Activated T-helper 17 cell treated with anti-CD3 and anti-CD28 coated beads, Interleukin-2, amount 50 U/mL, for 72 hours (primary cell): ENCODE data around the gene CREB3L2. TPM values are rescaled to one million over a fixed set of nuclear protein-coding genes. Genes with fewer than 3 reads are reported as not detected.
A peak's percentile ranks its signal among the peaks of the same experiment; 100 is the strongest.
"Not testable (repeated sequence)": the region's sequence is repeated elsewhere in the genome, so short reads cannot be mapped to it uniquely, and the experiment has no call there.

Experiments used
- ATAC-seq: fragments of 150-1000 bp; cut with Tn5 transposase; replicated peaks from 2 replicates; pipeline ENCODE4 v1.10.0; 2021; ENCODE audit warnings: mild to moderate bottlenecking, moderate library complexity
- H3K27ac Mint-ChIP-seq: one replicate; pipeline ENCODE4 v1.8.0; 2022; ENCODE audit warnings: mixed read lengths
- H3K27me3 Mint-ChIP-seq: one replicate; pipeline ENCODE4 v1.8.0; 2022; ENCODE audit warnings: mixed read lengths
- H3K36me3 Mint-ChIP-seq: one replicate; pipeline ENCODE4 v1.8.0; 2022; ENCODE audit warnings: low read depth, mild to moderate bottlenecking, mixed read lengths
- H3K4me1 Mint-ChIP-seq: one replicate; pipeline ENCODE4 v1.8.0; 2022; ENCODE audit warnings: mixed read lengths
- H3K4me3 Mint-ChIP-seq: one replicate; pipeline ENCODE4 v1.8.0; 2022; ENCODE audit warnings: mild to moderate bottlenecking, mixed read lengths
- H3K9me3 Mint-ChIP-seq: one replicate; pipeline ENCODE4 v1.8.0; 2022; ENCODE audit warnings: mixed read lengths
- total RNA-seq, 2 donors: library from RNA; stranded (reverse); gene quantifications; one replicate each; pipeline ENCODE4 v1.2.3, GENCODE V29; 2022

Gene CREB3L2
- total RNA-seq, 2 donors from 2014 or later: 26.0 to 38.4 TPM

DNA sequence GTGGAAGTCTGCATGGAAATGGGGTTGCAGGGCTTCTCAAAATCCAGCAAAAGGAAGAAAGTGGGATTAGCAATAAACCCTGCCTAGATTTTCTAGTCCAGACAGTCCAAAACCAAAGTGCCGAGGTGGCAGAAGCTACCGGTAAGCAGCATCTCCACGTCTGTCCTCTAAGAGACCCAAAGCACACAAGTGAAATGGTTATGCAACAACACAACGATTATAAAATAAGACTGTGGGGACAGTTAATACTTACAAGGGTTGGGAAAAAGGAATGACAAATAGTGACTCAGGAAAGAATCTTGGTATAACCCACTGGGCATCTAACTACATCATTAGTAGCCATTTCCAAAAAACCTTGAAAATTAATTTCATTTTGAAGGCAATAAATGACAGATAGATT is 24.7 kb downstream of the CREB3L2 start:
- H3K4me3 Mint-ChIP-seq: no peak overlapping the region
- no peaks in the 10 kb centered on the region for H3K27me3 Mint-ChIP-seq
- H3K27ac Mint-ChIP-seq: no peak overlapping the region
- H3K4me1 Mint-ChIP-seq: peaks cover 27% of the 10 kb centered on the region
- peaks cover 12% of the 10 kb centered on the region for H3K36me3 Mint-ChIP-seq
- ATAC-seq: no peak
- H3K9me3 Mint-ChIP-seq: no peaks in the 10 kb centered on the region

DNA sequence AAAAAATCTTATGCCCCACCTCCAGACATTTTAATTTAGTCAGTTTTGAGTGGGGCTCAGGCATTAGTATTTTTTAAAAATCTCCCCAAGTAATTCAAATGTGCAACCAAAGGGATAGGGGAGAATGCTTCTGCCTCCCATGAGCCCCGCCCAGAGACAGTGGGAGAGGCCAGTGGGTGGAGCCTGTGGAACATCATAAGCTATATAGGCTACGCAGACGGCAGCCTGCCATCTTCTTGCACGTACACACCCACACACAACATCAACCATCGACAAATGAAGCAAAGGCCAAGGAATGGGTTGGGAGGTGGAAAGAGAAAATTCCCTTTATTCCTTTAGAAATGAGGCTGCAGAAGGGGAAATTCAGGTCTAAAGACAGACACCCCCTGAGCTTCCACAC is 25.2 kb downstream of the CREB3L2 start:
- no peak for ATAC-seq
- Mint-ChIP-seq H3K4me1 (peaks cover 27% of the 10 kb centered on the region), H3K27me3 (no peaks in the 10 kb centered on the region), H3K27ac (no peak overlapping the region), H3K4me3 (no peak overlapping the region), H3K9me3 (no peaks in the 10 kb centered on the region), H3K36me3 (peaks cover 12% of the 10 kb centered on the region)

DNA sequence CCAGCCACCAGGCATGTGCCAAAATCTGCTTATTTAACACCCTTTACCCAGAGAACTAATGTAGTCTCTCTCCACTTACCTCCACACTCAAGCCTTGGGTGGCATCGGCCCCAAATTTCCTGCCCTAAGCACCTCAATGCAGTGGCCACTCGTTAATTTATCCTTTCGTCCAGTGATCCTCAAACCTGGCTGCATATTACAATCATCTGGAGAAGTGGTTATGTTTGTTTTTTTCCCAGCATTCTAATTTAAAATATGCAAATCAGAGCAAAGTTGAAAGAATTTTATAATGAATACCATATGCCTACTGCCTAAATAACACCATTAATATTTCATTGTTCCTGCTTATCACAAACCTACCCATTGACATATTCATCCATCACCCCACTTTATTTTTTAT is 25.7 kb downstream of the CREB3L2 start:
- H3K36me3 Mint-ChIP-seq: peaks cover 12% of the 10 kb centered on the region
- H3K27me3 Mint-ChIP-seq: no peaks in the 10 kb centered on the region
- ATAC-seq: no peak
- H3K4me3 Mint-ChIP-seq: no peak overlapping the region
- H3K27ac Mint-ChIP-seq: no peak overlapping the region
- no peaks in the 10 kb centered on the region for H3K9me3 Mint-ChIP-seq
- peaks cover 24% of the 10 kb centered on the region for H3K4me1 Mint-ChIP-seq

DNA sequence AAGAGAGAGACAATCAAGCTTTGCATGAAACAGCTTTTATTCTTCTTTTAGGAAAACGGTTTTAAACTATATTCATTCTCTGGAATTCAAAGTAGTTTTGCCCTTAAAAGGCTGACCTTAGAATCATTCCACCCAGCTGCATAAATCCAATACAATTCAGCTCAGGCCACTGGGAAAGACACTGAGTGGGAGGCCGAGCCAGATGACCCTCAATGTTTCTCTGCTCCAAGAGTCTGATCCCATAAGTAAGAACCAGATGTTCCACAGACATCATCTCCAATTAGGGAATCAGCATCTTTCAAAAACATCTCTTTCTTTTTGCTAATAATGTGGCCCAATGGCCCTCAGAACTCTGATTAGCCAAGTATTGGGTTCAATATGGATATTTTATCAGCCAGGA is 26.1 kb downstream of the CREB3L2 start:
- H3K9me3 Mint-ChIP-seq: no peaks in the 10 kb centered on the region
- H3K36me3 Mint-ChIP-seq: peaks cover 12% of the 10 kb centered on the region
- H3K27me3 Mint-ChIP-seq: no peaks in the 10 kb centered on the region
- H3K4me1 Mint-ChIP-seq: peaks cover 20% of the 10 kb centered on the region
- no peak for ATAC-seq
- no peak overlapping the region for H3K4me3 Mint-ChIP-seq
- H3K27ac Mint-ChIP-seq: no peak overlapping the region

DNA sequence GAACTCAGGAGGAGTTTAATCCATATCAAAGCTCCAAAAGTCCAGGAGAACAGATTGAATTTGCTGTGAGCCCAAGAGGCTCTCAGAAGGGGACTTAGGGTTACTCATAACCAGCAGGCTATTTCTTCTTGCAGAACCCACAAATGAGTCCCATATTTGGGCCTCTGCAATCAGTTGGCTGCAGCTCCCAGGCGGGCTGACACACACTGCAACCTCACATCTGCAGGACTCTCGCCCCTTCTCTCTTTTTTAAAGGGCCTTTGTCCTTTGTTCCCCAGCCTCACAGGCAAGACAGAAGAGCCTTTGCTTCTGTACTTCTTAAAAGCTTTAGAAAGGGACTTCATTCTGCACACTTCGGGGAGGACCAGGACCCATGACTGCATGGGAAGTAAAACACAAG is 26.7 kb downstream of the CREB3L2 start:
- no peaks in the 10 kb centered on the region for H3K27me3 Mint-ChIP-seq
- no peak for ATAC-seq
- H3K36me3 Mint-ChIP-seq: peaks cover 12% of the 10 kb centered on the region
- no peak overlapping the region for H3K27ac Mint-ChIP-seq
- H3K4me1 Mint-ChIP-seq: peaks cover 19% of the 10 kb centered on the region
- no peaks in the 10 kb centered on the region for H3K9me3 Mint-ChIP-seq
- H3K4me3 Mint-ChIP-seq: no peak overlapping the region

DNA sequence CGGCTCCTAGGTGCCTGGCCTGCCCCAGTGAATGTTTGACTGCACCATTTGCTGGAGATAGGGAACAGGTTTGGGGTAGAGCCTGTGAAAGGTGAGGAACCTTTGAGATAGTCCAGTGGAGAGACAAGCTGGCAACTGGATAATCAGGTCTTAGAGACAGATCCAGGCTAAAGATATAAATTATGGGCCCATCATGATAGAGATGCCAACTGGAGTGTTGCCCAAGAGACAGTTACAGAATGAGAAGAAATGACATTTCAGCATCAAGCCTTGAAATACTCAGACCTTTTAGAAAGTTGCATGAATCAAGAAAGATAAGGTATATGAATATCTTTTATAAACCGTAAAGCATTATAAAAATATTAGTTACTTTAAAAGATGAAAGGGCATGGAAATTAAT is 27.1 kb downstream of the CREB3L2 start:
- H3K4me1 Mint-ChIP-seq: peaks cover 19% of the 10 kb centered on the region
- H3K4me3 Mint-ChIP-seq: no peak overlapping the region
- H3K36me3 Mint-ChIP-seq: peaks cover 12% of the 10 kb centered on the region
- ATAC-seq: no peak
- H3K27ac Mint-ChIP-seq: peak overlapping the region; percentile 25
- H3K9me3 Mint-ChIP-seq: no peaks in the 10 kb centered on the region
- no peaks in the 10 kb centered on the region for H3K27me3 Mint-ChIP-seq

DNA sequence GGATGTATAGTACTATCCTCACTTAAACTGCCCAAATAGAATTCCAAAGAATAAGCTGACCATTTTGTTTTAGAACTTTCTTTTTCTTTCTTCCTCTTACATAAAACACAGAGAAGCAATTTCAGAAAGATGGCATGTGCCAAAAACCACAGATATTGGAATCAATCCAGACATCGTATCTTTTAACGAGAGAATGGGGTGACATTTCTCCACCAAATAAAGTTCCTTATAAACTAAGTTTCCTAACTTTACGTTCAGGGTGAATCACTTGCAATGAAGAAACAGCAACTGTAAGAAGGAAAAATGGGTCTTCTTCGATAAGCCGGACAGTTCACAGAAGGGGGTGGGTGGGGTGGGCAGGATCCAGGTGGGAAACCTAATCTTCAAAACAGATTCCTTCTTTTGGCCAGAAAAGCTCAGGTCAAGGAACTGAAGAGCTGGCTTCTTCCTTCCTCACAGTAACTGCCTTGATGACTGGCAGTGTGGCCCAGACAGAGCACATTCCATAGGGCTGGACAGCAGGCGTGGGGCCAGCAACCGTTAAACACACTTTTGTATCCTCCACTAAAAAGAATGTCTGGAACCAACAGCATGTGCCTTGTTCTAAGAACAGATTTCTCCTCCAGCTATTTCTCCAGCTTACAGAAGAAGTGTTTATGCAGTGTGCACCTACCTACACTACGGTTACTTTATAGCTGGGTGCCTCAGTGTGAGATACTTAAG is 31.5 kb downstream of the CREB3L2 start:
- peaks cover 36% of the 10 kb centered on the region for H3K4me1 Mint-ChIP-seq
- peaks cover 17% of the 10 kb centered on the region for H3K36me3 Mint-ChIP-seq
- no peaks in the 10 kb centered on the region for H3K27me3 Mint-ChIP-seq
- H3K4me3 Mint-ChIP-seq: no peak overlapping the region
- H3K27ac Mint-ChIP-seq: no peak overlapping the region
- no peaks in the 10 kb centered on the region for H3K9me3 Mint-ChIP-seq
- no peak for ATAC-seq

DNA sequence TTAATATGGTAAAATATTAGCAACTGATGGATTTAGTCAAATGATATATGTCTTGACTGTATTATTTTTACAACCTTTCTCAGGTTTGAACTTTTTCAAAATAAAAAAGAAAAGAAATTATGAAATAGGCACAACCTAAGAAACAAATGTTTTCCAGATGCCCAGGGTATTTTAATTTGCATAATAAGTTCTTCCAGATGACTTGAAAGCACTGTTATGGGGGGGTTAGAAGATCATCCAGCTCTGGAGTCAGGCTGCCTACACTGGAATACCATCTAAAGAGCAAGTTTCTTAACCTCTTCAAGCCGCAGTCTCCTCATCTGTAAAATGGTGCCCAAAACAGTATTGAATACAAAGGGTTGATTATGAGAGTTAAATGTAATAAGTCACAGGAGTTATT is 32.1 kb downstream of the CREB3L2 start:
- H3K4me3 Mint-ChIP-seq: no peak overlapping the region
- ATAC-seq: no peak
- H3K36me3 Mint-ChIP-seq: peaks cover 17% of the 10 kb centered on the region
- H3K27ac Mint-ChIP-seq: no peak overlapping the region
- no peaks in the 10 kb centered on the region for H3K27me3 Mint-ChIP-seq
- peaks cover 36% of the 10 kb centered on the region for H3K4me1 Mint-ChIP-seq
- no peaks in the 10 kb centered on the region for H3K9me3 Mint-ChIP-seq

DNA sequence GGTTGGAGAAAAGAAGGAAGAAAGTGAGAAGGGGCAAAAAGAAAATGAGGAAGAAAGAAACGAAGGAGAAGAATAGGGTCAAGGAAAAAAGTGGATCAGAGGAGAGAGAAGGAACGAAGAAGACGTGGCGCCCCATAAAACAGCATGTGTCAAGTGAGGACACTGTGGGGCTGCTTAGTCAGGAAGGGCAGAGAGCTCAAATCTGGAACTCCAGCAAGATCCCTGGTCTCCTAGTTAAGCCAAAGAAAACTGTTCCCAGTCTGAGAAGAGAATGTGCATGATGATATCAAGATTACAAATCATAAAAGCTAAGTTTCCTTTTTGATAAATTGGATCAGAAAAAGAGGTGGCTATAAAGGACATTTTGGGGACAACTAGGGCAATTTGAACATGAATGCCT is 33.0 kb downstream of the CREB3L2 start:
- no peaks in the 10 kb centered on the region for H3K9me3 Mint-ChIP-seq
- no peak overlapping the region for H3K27ac Mint-ChIP-seq
- peaks cover 27% of the 10 kb centered on the region for H3K4me1 Mint-ChIP-seq
- no peak for ATAC-seq
- H3K4me3 Mint-ChIP-seq: no peak overlapping the region
- no peaks in the 10 kb centered on the region for H3K27me3 Mint-ChIP-seq
- peaks cover 8% of the 10 kb centered on the region for H3K36me3 Mint-ChIP-seq

DNA sequence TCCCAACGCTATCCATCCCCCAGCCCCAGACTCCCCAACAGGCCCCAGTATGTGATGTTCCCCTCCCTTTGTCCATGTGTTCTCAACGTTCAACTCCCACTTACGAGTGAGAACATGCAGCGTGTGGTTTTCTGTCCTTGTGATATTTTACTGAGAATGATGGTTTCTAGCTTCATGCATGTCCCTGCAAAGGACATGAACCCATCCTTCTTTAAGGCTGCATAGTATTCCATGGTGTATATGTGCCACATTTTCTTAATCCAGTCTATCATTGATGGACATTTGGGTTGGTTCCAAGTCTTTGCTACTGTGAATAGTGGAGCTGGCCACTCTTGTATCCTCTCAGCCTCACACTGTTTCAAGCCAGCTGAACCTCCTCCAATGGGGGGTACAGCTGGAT is 33.5 kb downstream of the CREB3L2 start:
- peaks cover 25% of the 10 kb centered on the region for H3K4me1 Mint-ChIP-seq
- H3K36me3 Mint-ChIP-seq, H3K9me3 Mint-ChIP-seq, H3K27me3 Mint-ChIP-seq, H3K4me3 Mint-ChIP-seq, H3K27ac Mint-ChIP-seq, ATAC-seq: not testable (repeated sequence)

DNA sequence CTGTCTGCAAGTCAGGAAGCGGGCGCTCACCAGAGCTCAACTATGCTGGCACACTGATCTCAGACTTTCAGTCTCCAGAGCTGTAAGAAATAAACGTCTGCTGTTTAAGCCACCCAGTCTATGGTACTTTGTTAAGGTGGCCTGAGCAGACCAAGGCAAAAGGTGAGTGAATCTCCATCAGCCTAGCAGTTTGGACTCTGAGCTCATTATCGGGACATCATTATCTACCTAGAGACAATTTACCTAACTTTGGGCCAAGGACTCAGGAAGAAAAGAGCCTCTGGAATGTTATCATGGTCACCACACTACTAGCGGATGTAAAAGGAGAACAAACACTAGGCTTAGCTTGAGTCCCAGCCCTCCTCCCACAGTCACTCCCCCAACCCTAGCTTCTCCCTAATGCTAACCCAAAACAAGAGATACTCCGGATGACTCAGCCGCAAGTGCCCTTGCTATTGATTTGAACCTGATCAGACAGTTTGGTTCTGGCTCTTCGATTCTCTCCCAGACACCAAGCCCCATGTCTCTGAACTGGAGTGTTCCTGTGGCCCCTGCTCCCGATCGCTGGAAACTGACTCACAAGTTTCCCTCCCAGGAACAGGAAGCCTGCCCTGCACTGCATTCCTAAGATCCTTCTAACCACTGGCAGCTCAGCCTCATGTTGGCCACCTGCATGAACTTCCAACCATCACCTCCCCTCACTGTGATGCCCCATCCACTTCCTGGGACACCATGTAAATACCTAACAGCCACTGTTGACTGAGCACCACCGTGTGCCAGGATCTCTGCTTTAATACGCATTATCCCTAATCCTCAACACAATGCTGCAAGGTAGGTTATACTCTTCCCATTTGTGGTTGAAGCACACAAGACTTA is 34.5 kb downstream of the CREB3L2 start:
- peak overlapping the region; percentile 48 for H3K27ac Mint-ChIP-seq
- no peaks in the 10 kb centered on the region for H3K27me3 Mint-ChIP-seq
- H3K4me1 Mint-ChIP-seq: peaks cover 27% of the 10 kb centered on the region
- no peak for ATAC-seq
- no peaks in the 10 kb centered on the region for H3K9me3 Mint-ChIP-seq
- no peak overlapping the region for H3K4me3 Mint-ChIP-seq
- H3K36me3 Mint-ChIP-seq: peaks cover 5% of the 10 kb centered on the region

DNA sequence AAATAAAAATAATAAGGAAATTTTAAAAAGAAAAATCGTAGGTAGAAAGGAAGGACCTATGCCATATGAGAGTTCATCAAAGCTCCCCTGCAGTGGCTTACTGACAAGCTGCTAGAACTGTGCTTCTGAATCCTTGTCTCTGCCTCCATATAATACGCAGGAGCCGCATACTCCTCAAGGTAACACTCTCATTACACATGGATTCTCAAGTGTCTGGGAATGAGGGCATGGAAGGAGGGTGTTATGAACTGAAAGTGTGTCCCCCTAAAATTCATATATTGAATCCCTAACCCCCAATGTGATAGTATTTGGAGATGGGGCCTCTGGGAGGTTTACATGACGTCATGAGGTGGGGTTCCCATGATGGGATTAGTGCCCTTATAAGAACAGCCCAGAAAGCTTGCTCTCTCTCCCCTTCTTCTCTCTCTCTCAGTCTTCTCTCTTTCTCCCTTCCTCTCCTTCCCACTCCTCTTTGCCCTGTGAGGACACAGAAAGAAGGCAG is 35.2 kb downstream of the CREB3L2 start:
- Mint-ChIP-seq H3K9me3 (no peaks in the 10 kb centered on the region), H3K4me3 (no peak overlapping the region), H3K27ac (peak overlapping the region; percentile 48), H3K4me1 (peaks cover 32% of the 10 kb centered on the region), H3K36me3 (peaks cover 5% of the 10 kb centered on the region), H3K27me3 (no peaks in the 10 kb centered on the region)
- no peak for ATAC-seq

DNA sequence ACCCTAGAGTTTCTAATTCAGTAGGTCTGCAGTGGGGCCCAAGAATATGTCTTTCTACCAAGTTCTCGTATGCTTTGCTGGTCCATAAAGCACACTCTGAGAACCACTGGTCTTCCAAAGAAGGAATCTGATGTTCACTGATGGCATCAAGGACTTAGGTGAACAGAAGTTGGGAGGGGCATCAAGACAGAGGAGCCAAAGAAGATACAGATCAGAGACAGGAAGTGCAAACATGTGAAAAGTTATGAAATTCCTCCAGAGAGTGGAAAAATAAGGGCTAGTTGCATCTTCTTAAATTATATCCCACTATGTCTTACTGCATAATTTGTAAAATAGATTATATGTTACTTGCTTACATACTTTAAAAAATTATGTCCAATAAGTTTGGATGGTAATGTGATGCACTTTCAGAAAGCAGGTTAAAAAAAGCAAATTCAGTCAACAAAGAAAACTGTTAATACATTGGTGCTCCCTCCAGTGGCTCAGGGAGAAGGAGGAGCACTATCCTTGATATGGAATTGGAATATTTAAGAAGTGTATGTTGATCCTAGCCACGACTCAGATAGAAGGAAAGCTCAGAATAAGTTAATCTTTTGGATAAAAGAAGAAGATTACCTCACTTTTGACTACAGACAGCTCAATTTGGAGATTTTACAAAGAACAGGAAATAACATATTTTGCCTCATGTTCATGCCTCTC is 35.8 kb downstream of the CREB3L2 start:
- H3K27me3 Mint-ChIP-seq: no peaks in the 10 kb centered on the region
- H3K9me3 Mint-ChIP-seq: no peaks in the 10 kb centered on the region
- no peak for ATAC-seq
- H3K27ac Mint-ChIP-seq: no peak overlapping the region
- H3K4me1 Mint-ChIP-seq: peaks cover 38% of the 10 kb centered on the region
- peaks cover 5% of the 10 kb centered on the region for H3K36me3 Mint-ChIP-seq
- no peak overlapping the region for H3K4me3 Mint-ChIP-seq

DNA sequence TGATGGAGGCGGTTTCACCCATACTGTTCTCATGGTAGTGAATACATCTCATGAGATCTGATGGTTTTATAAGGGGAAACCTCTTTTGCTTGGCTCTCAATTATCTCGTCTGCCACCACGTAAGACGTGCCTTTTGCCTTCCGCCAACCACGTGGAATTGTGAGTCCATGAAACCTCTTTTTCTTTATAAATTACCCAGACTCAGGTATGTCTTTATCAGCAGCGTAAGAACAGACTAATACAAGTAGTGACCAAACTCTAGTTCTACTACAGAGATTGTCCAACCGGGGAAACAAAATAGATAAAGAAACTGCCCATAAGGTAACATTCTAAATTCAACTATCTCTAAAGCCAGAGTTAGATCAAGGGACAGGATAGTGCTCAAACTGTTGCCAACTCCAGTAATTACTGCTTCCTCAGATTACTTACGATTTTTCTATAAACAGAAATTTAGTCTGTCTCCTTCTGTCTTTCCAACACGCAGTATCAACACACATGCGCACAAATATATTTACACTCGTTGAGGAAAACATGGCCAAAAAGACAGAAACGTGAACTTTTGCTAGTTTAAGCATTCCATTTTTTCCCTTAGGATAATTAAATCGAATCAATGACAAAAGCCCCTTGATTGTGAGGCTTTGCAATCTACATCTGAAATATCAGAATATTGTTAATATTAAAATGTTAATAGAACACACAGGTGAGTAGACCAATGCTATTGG is 36.9 kb downstream of the CREB3L2 start:
- no peak overlapping the region for H3K4me3 Mint-ChIP-seq
- no peak for ATAC-seq
- H3K36me3 Mint-ChIP-seq: peaks cover 5% of the 10 kb centered on the region
- H3K4me1 Mint-ChIP-seq: peaks cover 43% of the 10 kb centered on the region
- H3K27ac Mint-ChIP-seq: no peak overlapping the region
- no peaks in the 10 kb centered on the region for H3K27me3 Mint-ChIP-seq
- no peaks in the 10 kb centered on the region for H3K9me3 Mint-ChIP-seq
